ENCODE measurements around the gene NBPF6. TPM values are rescaled to one million over a fixed set of nuclear protein-coding genes. Genes with fewer than 3 reads are reported as not detected.
"Not testable (repeated sequence)": the region's sequence is repeated elsewhere in the genome, so short reads cannot be mapped to it uniquely, and the experiment has no call there.

Gene NBPF6
- total RNA-seq, 1 donor from 2014 or later, result not detected

GRCh38 chr1:108511764-108512163, 61.6 kb downstream of the NBPF6 start:
- no peaks in the 10 kb centered on the region for H3K4me1 Mint-ChIP-seq

GRCh38 chr1:108512239-108513043, 62.3 kb downstream of the NBPF6 start:
- H3K4me1 Mint-ChIP-seq, result no peaks in the 10 kb centered on the region
- no peak overlapping the region for H3K4me3 Mint-ChIP-seq
- no peak overlapping the region for H3K27ac Mint-ChIP-seq (ENCODE audit: unreplicated experiment)
- H3K36me3 Mint-ChIP-seq (ENCODE audit: low read depth), result no peaks in the 10 kb centered on the region
- H3K27me3 Mint-ChIP-seq (ENCODE audit: low read depth), result no peaks in the 10 kb centered on the region
- no peak for DNase-seq (ENCODE audit: low read depth, low spot score)
- no peaks in the 10 kb centered on the region for H3K9me3 Mint-ChIP-seq
- TF ChIP-seq CTCF (conservative IDR thresholded peaks at IDR 0.05), result peak; percentile 91

More at GRCh38 chr1:108511764-108512163, 61.6 kb downstream of the NBPF6 start:
- Mint-ChIP-seq H3K27ac (ENCODE audit: unreplicated experiment) (no peak overlapping the region), H3K4me3 (no peak overlapping the region), H3K27me3 (ENCODE audit: low read depth) (no peaks in the 10 kb centered on the region), H3K36me3 (ENCODE audit: low read depth) (no peaks in the 10 kb centered on the region), H3K9me3 (no peaks in the 10 kb centered on the region)
- TF ChIP-seq CTCF (conservative IDR thresholded peaks at IDR 0.05), result no peak
- DNase-seq (ENCODE audit: low read depth, low spot score), result no peak

- no peak for DNase-seq (ENCODE audit: low read depth, low spot score)
- Mint-ChIP-seq H3K27ac (ENCODE audit: unreplicated experiment) (no peak overlapping the region), H3K4me3 (no peak overlapping the region), H3K27me3 (ENCODE audit: low read depth) (no peaks in the 10 kb centered on the region), H3K9me3 (no peaks in the 10 kb centered on the region), H3K36me3 (ENCODE audit: low read depth) (no peaks in the 10 kb centered on the region), H3K4me1 (no peaks in the 10 kb centered on the region)
- no peak for TF ChIP-seq CTCF (conservative IDR thresholded peaks at IDR 0.05)
These were observed 62.9 kb downstream of the NBPF6 start for GRCh38 chr1:108513044-108513415.

- not testable (repeated sequence) for H3K4me1 Mint-ChIP-seq; H3K36me3 Mint-ChIP-seq (ENCODE audit: low read depth); H3K4me3 Mint-ChIP-seq; H3K9me3 Mint-ChIP-seq; H3K27ac Mint-ChIP-seq (ENCODE audit: unreplicated experiment); DNase-seq (ENCODE audit: low read depth, low spot score); H3K27me3 Mint-ChIP-seq (ENCODE audit: low read depth)
These were observed 63.8 kb downstream of the NBPF6 start for GRCh38 chr1:108513914-108514313.

GRCh38 chr1:108517301-108517897, 67.3 kb downstream of the NBPF6 start:
- not testable (repeated sequence) for H3K36me3 Mint-ChIP-seq (ENCODE audit: low read depth); H3K9me3 Mint-ChIP-seq; H3K4me1 Mint-ChIP-seq; DNase-seq (ENCODE audit: low read depth, low spot score); H3K27me3 Mint-ChIP-seq (ENCODE audit: low read depth); H3K4me3 Mint-ChIP-seq
- peak overlapping the region; percentile 29 for H3K27ac Mint-ChIP-seq (ENCODE audit: unreplicated experiment)

Other genes with a start within 250 kb of the NBPF6 start
- gene SLC25A24, start 250.0 kb upstream of the NBPF6 start, total RNA-seq, result 47.6 and 48.6 TPM in 2 replicates
- gene NBPF4, start 206.3 kb upstream of the NBPF6 start, total RNA-seq, result not detected in 2 replicates
- 16.1 and 17.4 TPM in 2 replicates for gene EEIG2, start 109.8 kb downstream of the NBPF6 start, total RNA-seq
- gene HENMT1, start 210.8 kb downstream of the NBPF6 start, total RNA-seq, result 8.0 and 9.0 TPM in 2 replicates
- 55.2 and 58.5 TPM in 2 replicates for gene PRPF38B, start 242.0 kb downstream of the NBPF6 start, total RNA-seq

Measured in neural crest cell (in vitro differentiated cells).